ENCODE results near the gene ARID5A. TPM values are rescaled to one million over a fixed set of nuclear protein-coding genes. Genes with fewer than 3 reads are reported as not detected.

Gene ARID5A
- total and polyA plus RNA-seq, 2 experiments from 2014 or later = 15.2 to 19.5 TPM

DNA sequence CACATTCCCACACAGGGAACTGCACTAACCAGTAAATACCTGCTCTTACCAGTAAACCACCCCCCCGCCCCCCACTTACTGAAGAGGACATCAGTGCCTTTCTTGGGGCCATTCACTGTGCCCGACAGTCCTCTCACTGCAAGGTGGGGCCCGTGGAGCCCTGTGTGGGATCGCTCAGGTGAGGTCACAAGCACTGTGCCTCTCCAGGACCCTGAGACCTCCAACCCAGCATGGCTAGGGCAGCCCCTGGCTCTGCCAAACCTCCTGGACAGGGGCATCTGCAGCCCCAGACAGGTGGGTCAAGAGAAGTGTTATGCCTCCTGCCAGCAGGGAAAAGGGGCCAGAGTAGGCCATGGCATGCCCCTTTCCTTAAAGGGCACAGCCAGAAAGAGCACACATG, 24.7 kb upstream of the ARID5A start:
- H3K9me3 ChIP-seq (ENCODE audit: low read depth) = no peaks in the 10 kb centered on the region
- H3K79me2 ChIP-seq (ENCODE audit: insufficient read depth) = no peaks in the 10 kb centered on the region
- TF ChIP-seq EZH2phosphoT487 (IDR thresholded peaks at IDR 0.05; ENCODE audit: insufficient read depth, low read depth) (no peak), EZH2 (IDR thresholded peaks at IDR 0.05; ENCODE audit: insufficient read depth, poor library complexity, severe bottlenecking) (no peak)
- no peaks in the 10 kb centered on the region for H4K20me1 ChIP-seq (ENCODE audit: insufficient read depth)
- no peaks in the 10 kb centered on the region for H3K27me3 ChIP-seq (replicated peaks; ENCODE audit: insufficient read depth)
- no peak overlapping the region for H2AFZ ChIP-seq
- H3K9ac ChIP-seq = no peak overlapping the region
- no peak overlapping the region for H3K4me2 ChIP-seq (ENCODE audit: unreplicated experiment)
- no peak for DNase-seq
- WGBS, 2 experiments (ENCODE audit: low coverage in 1 of 2, low lambda C conversion rate in 2 of 2, missing lambda C conversion rate in 2 of 2) = 62 to 68% methylated on average over 3 to 4 of the region's 4 CpGs
- H3K27ac ChIP-seq = no peak overlapping the region
- H3K36me3 ChIP-seq (ENCODE audit: low read depth) = no peaks in the 10 kb centered on the region
- H3K9me2 ChIP-seq (ENCODE audit: insufficient read depth) = no peaks in the 10 kb centered on the region
- H3K4me3 ChIP-seq = no peak overlapping the region
- no peaks in the 10 kb centered on the region for H3K4me1 ChIP-seq (ENCODE audit: insufficient read depth)
- no peaks in the 10 kb centered on the region for H3F3A ChIP-seq (ENCODE audit: insufficient read depth)
- in situ Hi-C loops (cut with MboI) = loop anchor here (25.0 kb wide), 2 partner anchors 225 to 500 kb away; no protein-coding TSS in a partner anchor

- H3K27ac ChIP-seq = no peak overlapping the region
- H3K9ac ChIP-seq = no peak overlapping the region
- no peaks in the 10 kb centered on the region for H3K79me2 ChIP-seq (ENCODE audit: insufficient read depth)
- no peak overlapping the region for H2AFZ ChIP-seq
- no peaks in the 10 kb centered on the region for H4K20me1 ChIP-seq (ENCODE audit: insufficient read depth)
- no peak for DNase-seq
- no peak overlapping the region for H3K4me3 ChIP-seq
- no peaks in the 10 kb centered on the region for H3K27me3 ChIP-seq (replicated peaks; ENCODE audit: insufficient read depth)
- 74 to 84% methylated on average over 3 to 4 of the region's 4 CpGs for WGBS, 2 experiments (ENCODE audit: low coverage in 1 of 2, low lambda C conversion rate in 2 of 2, missing lambda C conversion rate in 2 of 2)
- no peaks in the 10 kb centered on the region for H3K4me1 ChIP-seq (ENCODE audit: insufficient read depth)
- no peaks in the 10 kb centered on the region for H3K36me3 ChIP-seq (ENCODE audit: low read depth)
- no peak for TF ChIP-seq EZH2phosphoT487 (IDR thresholded peaks at IDR 0.05; ENCODE audit: insufficient read depth, low read depth)
- no peak for TF ChIP-seq EZH2 (IDR thresholded peaks at IDR 0.05; ENCODE audit: insufficient read depth, poor library complexity, severe bottlenecking)
- H3K9me2 ChIP-seq (ENCODE audit: insufficient read depth) = no peaks in the 10 kb centered on the region
- no peaks in the 10 kb centered on the region for H3K9me3 ChIP-seq (ENCODE audit: low read depth)
- H3F3A ChIP-seq (ENCODE audit: insufficient read depth) = no peaks in the 10 kb centered on the region
- in situ Hi-C loops (cut with MboI) = loop anchor here (25.0 kb wide), 2 partner anchors 225 to 500 kb away; no protein-coding TSS in a partner anchor
- H3K4me2 ChIP-seq (ENCODE audit: unreplicated experiment) = no peak overlapping the region
Observed at GRCh38 chr2:96512341-96512740, 24.2 kb upstream of the ARID5A start.

- H3K9me2 ChIP-seq (ENCODE audit: insufficient read depth) = no peaks in the 10 kb centered on the region
- H3K79me2 ChIP-seq (ENCODE audit: insufficient read depth) = no peaks in the 10 kb centered on the region
- no peaks in the 10 kb centered on the region for H3K9me3 ChIP-seq (ENCODE audit: low read depth)
- no peak for DNase-seq
- H2AFZ ChIP-seq = no peak overlapping the region
- no peaks in the 10 kb centered on the region for H3F3A ChIP-seq (ENCODE audit: insufficient read depth)
- no peaks in the 10 kb centered on the region for H3K36me3 ChIP-seq (ENCODE audit: low read depth)
- H3K9ac ChIP-seq = no peak overlapping the region
- H3K4me1 ChIP-seq (ENCODE audit: insufficient read depth) = no peaks in the 10 kb centered on the region
- TF ChIP-seq EZH2phosphoT487 (IDR thresholded peaks at IDR 0.05; ENCODE audit: insufficient read depth, low read depth) (no peak), EZH2 (IDR thresholded peaks at IDR 0.05; ENCODE audit: insufficient read depth, poor library complexity, severe bottlenecking) (no peak)
- H3K4me2 ChIP-seq (ENCODE audit: unreplicated experiment) = no peak overlapping the region
- in situ Hi-C loops (cut with MboI) = loop anchor here (25.0 kb wide), 2 partner anchors 227 to 502 kb away; no protein-coding TSS in a partner anchor
- no peak overlapping the region for H3K27ac ChIP-seq
- H3K27me3 ChIP-seq (replicated peaks; ENCODE audit: insufficient read depth) = no peaks in the 10 kb centered on the region
- no peaks in the 10 kb centered on the region for H4K20me1 ChIP-seq (ENCODE audit: insufficient read depth)
- 77 to 85% methylated on average over 6 of the region's 6 CpGs for WGBS, 2 experiments (ENCODE audit: low coverage in 1 of 2, low lambda C conversion rate in 2 of 2, missing lambda C conversion rate in 2 of 2)
- H3K4me3 ChIP-seq = no peak overlapping the region
Observed at GRCh38 chr2:96514521-96514920, 22.0 kb upstream of the ARID5A start.

DNA sequence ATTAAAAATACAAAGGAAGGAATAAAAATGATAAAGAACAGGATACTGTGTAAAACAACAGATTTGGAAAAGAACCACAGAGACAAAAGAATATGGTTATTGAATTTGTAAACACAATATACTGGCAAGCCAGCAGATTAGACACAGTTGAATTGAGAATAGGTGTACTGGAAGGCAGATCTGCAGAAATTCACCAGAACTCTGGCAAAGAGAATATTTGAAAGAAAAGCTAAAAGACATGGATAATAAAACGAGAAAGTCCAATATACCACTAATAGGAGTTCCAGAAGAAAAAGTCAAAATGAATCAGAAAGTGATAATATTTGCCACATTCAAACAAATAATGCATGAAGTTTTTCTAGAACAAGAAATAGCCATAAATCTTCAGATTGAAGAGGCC, 19.5 kb upstream of the ARID5A start:
- no peaks in the 10 kb centered on the region for H3K36me3 ChIP-seq (ENCODE audit: low read depth)
- WGBS, 2 experiments (ENCODE audit: low coverage in 1 of 2, low lambda C conversion rate in 2 of 2, missing lambda C conversion rate in 2 of 2) = 8 to 32% methylated on average over 1 of the region's 1 CpG
- no peak for DNase-seq

More for the DNA sequence above, 19.5 kb upstream of the ARID5A start:
- no peaks in the 10 kb centered on the region for H3F3A ChIP-seq (ENCODE audit: insufficient read depth)
- H3K4me3 ChIP-seq = no peak overlapping the region
- H3K9ac ChIP-seq = no peak overlapping the region
- TF ChIP-seq EZH2 (IDR thresholded peaks at IDR 0.05; ENCODE audit: insufficient read depth, poor library complexity, severe bottlenecking) (no peak), EZH2phosphoT487 (IDR thresholded peaks at IDR 0.05; ENCODE audit: insufficient read depth, low read depth) (no peak)
- no peaks in the 10 kb centered on the region for H3K9me3 ChIP-seq (ENCODE audit: low read depth)
- H4K20me1 ChIP-seq (ENCODE audit: insufficient read depth) = no peaks in the 10 kb centered on the region
- H3K27ac ChIP-seq = no peak overlapping the region
- no peak overlapping the region for H3K4me2 ChIP-seq (ENCODE audit: unreplicated experiment)
- in situ Hi-C loops (cut with MboI) = loop anchor here (25.0 kb wide), 2 partner anchors 230 to 505 kb away; no protein-coding TSS in a partner anchor
- H3K9me2 ChIP-seq (ENCODE audit: insufficient read depth) = no peaks in the 10 kb centered on the region
- H3K27me3 ChIP-seq (replicated peaks; ENCODE audit: insufficient read depth) = no peaks in the 10 kb centered on the region
- no peaks in the 10 kb centered on the region for H3K79me2 ChIP-seq (ENCODE audit: insufficient read depth)
- no peaks in the 10 kb centered on the region for H3K4me1 ChIP-seq (ENCODE audit: insufficient read depth)
- H2AFZ ChIP-seq = no peak overlapping the region

Data from GM23248 (cell line).